HG03108 (cell line): ENCODE measurements around the gene DAAM2.

Experiments
- ATAC-seq: cut with Tn5 transposase; IDR thresholded peaks from one replicate; pipeline ENCODE4 v1.9.1; 2021; ENCODE audit warnings: moderate library complexity; ENCODE audit not compliant: unreplicated experiment

Gene DAAM2

GRCh38 chr6:39904946-39905639 lies 112.9 kb downstream of the DAAM2 start:
- ATAC-seq = no peak

GRCh38 chr6:39905640-39905975 lies 113.4 kb downstream of the DAAM2 start:
- ATAC-seq = no peak

- no peak for ATAC-seq
Observed at GRCh38 chr6:39906318-39906761, 114.2 kb downstream of the DAAM2 start.

GRCh38 chr6:39907871-39908575 lies 115.8 kb downstream of the DAAM2 start:
- no peak for ATAC-seq

- ATAC-seq = no peak
Observed at GRCh38 chr6:39908838-39909583, 116.8 kb downstream of the DAAM2 start.

GRCh38 chr6:39909701-39910100 lies 117.5 kb downstream of the DAAM2 start:
- no peak for ATAC-seq

- ATAC-seq = no peak
Observed at GRCh38 chr6:39910164-39910563, 118.0 kb downstream of the DAAM2 start.

- no peak for ATAC-seq
Observed at GRCh38 chr6:39910744-39911143, 118.6 kb downstream of the DAAM2 start.

- no peak for ATAC-seq
Observed at GRCh38 chr6:39911513-39912125, 119.4 kb downstream of the DAAM2 start.

- no peak for ATAC-seq
Observed at GRCh38 chr6:39912446-39912845, 120.3 kb downstream of the DAAM2 start.

GRCh38 chr6:39913391-39913916 lies 121.3 kb downstream of the DAAM2 start:
- no peak for ATAC-seq

- ATAC-seq = no peak
Observed at GRCh38 chr6:39914239-39914638, 122.1 kb downstream of the DAAM2 start.

GRCh38 chr6:39915866-39916265 lies 123.7 kb downstream of the DAAM2 start:
- no peak for ATAC-seq

- ATAC-seq = no peak
Observed at GRCh38 chr6:39917329-39917728, 125.2 kb downstream of the DAAM2 start.

GRCh38 chr6:39917981-39918380 lies 125.8 kb downstream of the DAAM2 start:
- no peak for ATAC-seq

- no peak for ATAC-seq
Observed at GRCh38 chr6:39918831-39919230, 126.7 kb downstream of the DAAM2 start.

- ATAC-seq = no peak
Observed at GRCh38 chr6:39920157-39920556, 128.0 kb downstream of the DAAM2 start.

- ATAC-seq = no peak
Observed at GRCh38 chr6:39922821-39923220, 130.6 kb downstream of the DAAM2 start.

- ATAC-seq = no peak
Observed at GRCh38 chr6:39923394-39923793, 131.2 kb downstream of the DAAM2 start.

- no peak for ATAC-seq
Observed at GRCh38 chr6:39923861-39924260, 131.7 kb downstream of the DAAM2 start.

GRCh38 chr6:39924283-39924682 lies 132.1 kb downstream of the DAAM2 start:
- no peak for ATAC-seq
